Measurements from ENCODE around the gene ELMO3. TPM values are rescaled to one million over a fixed set of nuclear protein-coding genes. Genes with fewer than 3 reads are reported as not detected.

The ELMO3 gene
- total and polyA plus RNA-seq, 2 donors (not counting 3 experiments of a cell fraction or from before 2014, with no cell fraction given), result 3.9 to 5.7 TPM

DNA sequence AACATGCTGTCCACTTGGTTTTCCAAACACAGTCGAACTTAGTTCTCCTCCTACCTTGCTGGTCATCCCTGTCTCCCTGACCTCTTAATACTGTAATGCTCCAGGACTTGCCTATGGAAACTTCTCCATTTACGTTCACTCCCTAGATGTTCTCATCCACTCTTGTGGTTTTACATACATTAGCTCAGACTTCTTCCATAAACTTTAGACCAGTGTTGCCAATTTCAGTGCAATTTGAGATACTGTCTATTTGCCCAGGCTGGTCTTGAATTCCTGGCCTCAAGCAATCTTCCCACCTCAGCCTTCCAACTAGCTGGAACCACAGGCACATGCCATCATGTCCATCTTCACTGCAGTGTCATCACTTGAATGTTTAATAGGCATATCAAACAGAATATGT, 16.6 kb upstream of the ELMO3 start:
- Histone ChIP-seq H3K79me2 (ENCODE audit: control insufficient read depth, insufficient read depth, low read length) (peaks cover 13% of the 10 kb centered on the region), H3K4me3 (replicated peaks in 1 of 3; ENCODE audit: insufficient read depth in 1 of 3, low read depth in 1 of 3, low read length in 3 of 3) (no peak overlapping the region), H3K36me3 (ENCODE audit: control insufficient read depth in 2 of 2, extremely low read depth in 1 of 2, insufficient read depth in 2 of 2, low read length in 2 of 2) (no peaks in the 10 kb centered on the region), H3K9me1 (replicated peaks; ENCODE audit: control insufficient read depth, extremely low read depth, insufficient read depth, low read length) (no peaks in the 10 kb centered on the region), H3K9ac (replicated peaks; ENCODE audit: extremely low read depth, insufficient read depth, low read length) (no peak overlapping the region), H4K20me1 (replicated peaks; ENCODE audit: control insufficient read depth, extremely low read depth, insufficient read depth, low read length) (no peaks in the 10 kb centered on the region), H2AFZ (ENCODE audit: low read depth, low read length) (no peak overlapping the region), H3K9me3 (replicated peaks; ENCODE audit: control insufficient read depth, insufficient read depth, low read length) (no peaks in the 10 kb centered on the region), H3K27ac (ENCODE audit: insufficient read depth, low read depth, low read length) (no peak overlapping the region), H3K4me2 (ENCODE audit: insufficient read depth, low read length) (peak overlapping the region; percentile 96), H3K27me3 (ENCODE audit: control insufficient read depth in 2 of 2, insufficient read depth in 2 of 2, low read length in 2 of 2) (no peaks in the 10 kb centered on the region), H3K4me1 (ENCODE audit: control insufficient read depth, extremely low read depth, insufficient read depth, low read length) (peaks cover 33% of the 10 kb centered on the region)
- DNase-seq (ENCODE audit: low read depth, low spot score), result no peak
- POLR2A ChIA-PET, result interaction anchor here (0.7 kb wide), 2 partner anchors 22 to 469 kb away, joined by 3 to 8 read pairs; no protein-coding TSS in a partner anchor
- CTCF ChIA-PET, result interaction anchor here (0.7 to 1.4 kb wide), 2 partner anchors 16 to 27 kb away, joined by 3 to 5 read pairs; no protein-coding TSS in a partner anchor
- intact Hi-C loops (cut with micrococcal nuclease) (no loop called here), dilution Hi-C loops (cut with MboI; ENCODE audit: extremely low pct_ligation_motif_present, low sequenced_read_pairs) (no loop called here)
- TF ChIP-seq, protein P1, sequence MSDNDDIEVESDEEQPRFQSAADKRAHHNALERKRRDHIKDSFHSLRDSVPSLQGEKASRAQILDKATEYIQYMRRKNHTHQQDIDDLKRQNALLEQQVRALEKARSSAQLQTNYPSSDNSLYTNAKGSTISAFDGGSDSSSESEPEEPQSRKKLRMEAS (IDR thresholded peaks at IDR 0.05; ENCODE audit: insufficient read depth, insufficient read length), result no peak
- TF ChIP-seq FOS (IDR thresholded peaks at IDR 0.05; ENCODE audit: borderline replicate concordance, insufficient read depth, low read length) (no peak), POLR2A (IDR thresholded peaks at IDR 0.05; ENCODE audit: low read depth, low read length) (no peak), POLR2AphosphoS5 (IDR thresholded peaks at IDR 0.05; ENCODE audit: insufficient read depth, low read depth, low read length) (no peak), JUN (IDR thresholded peaks at IDR 0.05; ENCODE audit: borderline replicate concordance, insufficient read depth, insufficient read length, low read depth) (no peak), EZH2 (IDR thresholded peaks at IDR 0.05; ENCODE audit: borderline replicate concordance, low read depth, low read length, severe bottlenecking) (no peak), MYC (IDR thresholded peaks at IDR 0.05; ENCODE audit: low read depth, low read length) (no peak), GATA2 (IDR thresholded peaks at IDR 0.05; ENCODE audit: insufficient read depth, insufficient read length, low read depth, low read length) (no peak)
- TF ChIP-seq, protein P2, sequence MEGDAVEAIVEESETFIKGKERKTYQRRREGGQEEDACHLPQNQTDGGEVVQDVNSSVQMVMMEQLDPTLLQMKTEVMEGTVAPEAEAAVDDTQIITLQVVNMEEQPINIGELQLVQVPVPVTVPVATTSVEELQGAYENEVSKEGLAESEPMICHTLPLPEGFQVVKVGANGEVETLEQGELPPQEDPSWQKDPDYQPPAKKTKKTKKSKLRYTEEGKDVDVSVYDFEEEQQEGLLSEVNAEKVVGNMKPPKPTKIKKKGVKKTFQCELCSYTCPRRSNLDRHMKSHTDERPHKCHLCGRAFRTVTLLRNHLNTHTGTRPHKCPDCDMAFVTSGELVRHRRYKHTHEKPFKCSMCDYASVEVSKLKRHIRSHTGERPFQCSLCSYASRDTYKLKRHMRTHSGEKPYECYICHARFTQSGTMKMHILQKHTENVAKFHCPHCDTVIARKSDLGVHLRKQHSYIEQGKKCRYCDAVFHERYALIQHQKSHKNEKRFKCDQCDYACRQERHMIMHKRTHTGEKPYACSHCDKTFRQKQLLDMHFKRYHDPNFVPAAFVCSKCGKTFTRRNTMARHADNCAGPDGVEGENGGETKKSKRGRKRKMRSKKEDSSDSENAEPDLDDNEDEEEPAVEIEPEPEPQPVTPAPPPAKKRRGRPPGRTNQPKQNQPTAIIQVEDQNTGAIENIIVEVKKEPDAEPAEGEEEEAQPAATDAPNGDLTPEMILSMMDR (IDR thresholded peaks at IDR 0.05; ENCODE audit: extremely low read depth in 1 of 2, insufficient read depth in 1 of 2, low read depth in 1 of 2, low read length in 2 of 2), result no peak
- FAIRE-seq, result no peak
- no TSS peak for BruUV-seq (replicated peaks)

Measured in endothelial cell of umbilical vein (primary cell).